Neutrophil (primary cell): ENCODE results near the gene PHOSPHO1.

Experiments used
- H3K27ac ChIP-seq: fragments of 200-600 bp; sonication (generic); 2 replicates; pipeline ENCODE4 v1.5.1; 2016; ENCODE audit warnings: mild to moderate bottlenecking, moderate library complexity
- H3K27me3 ChIP-seq: fragments of 200-600 bp; sonication (generic); 2 replicates; pipeline ENCODE4 v1.6.0; 2016; ENCODE audit warnings: mild to moderate bottlenecking
- H3K36me3 ChIP-seq: fragments of 200-600 bp; sonication (generic); 2 replicates; pipeline ENCODE4 v1.5.1; 2017
- H3K4me1 ChIP-seq, 2 experiments: fragments of 200-600 bp in 1 of 2; sonication (generic) in 1 of 2; 1 replicate in 1 of 2; 2 replicates in 1 of 2; pipeline versions ENCODE4 v1.5.1 to v1.6.1; 2013 to 2016; ENCODE audit warnings: low read depth in 1 of 2, low read length in 1 of 2, mild to moderate bottlenecking in 1 of 2, moderate library complexity in 1 of 2; ENCODE audit not compliant: control insufficient read depth in 1 of 2, insufficient read depth in 1 of 2
- H3K4me3 ChIP-seq, 2 experiments: fragments of 200-600 bp in 1 of 2; sonication (generic) in 1 of 2; 1 replicate in 1 of 2; 2 replicates in 1 of 2; pipeline ENCODE4 v1.5.1; 2013 to 2016; ENCODE audit warnings: low read depth in 1 of 2, low read length in 1 of 2, mild to moderate bottlenecking in 1 of 2, moderate library complexity in 1 of 2
- H3K9me3 ChIP-seq: fragments of 200-600 bp; sonication (generic); 2 replicates; pipeline ENCODE4 v1.5.1; 2016
- CTCF ChIP-seq: fragments of 200-600 bp; sonication (generic); IDR thresholded peaks from 2 replicates; pipeline ENCODE4 v1.5.1; 2016; ENCODE audit warnings: antibody characterized with exemption

Gene PHOSPHO1

GRCh38 chr17:49223168-49223516 lies 7.4 kb downstream of the PHOSPHO1 start:
- peak overlapping the region in 1 of 2 experiments; percentile 61 for H3K4me3 ChIP-seq
- no peak for TF ChIP-seq CTCF
- H3K27me3 ChIP-seq, result peaks cover 58% of the 10 kb centered on the region
- H3K9me3 ChIP-seq, result no peaks in the 10 kb centered on the region
- peak overlapping the region; percentile 58 for H3K27ac ChIP-seq
- H3K4me1 ChIP-seq, result peaks cover 61 to 78% of the 10 kb centered on the region in 2 experiments
- H3K36me3 ChIP-seq, result peaks cover 60% of the 10 kb centered on the region

- Histone ChIP-seq H3K27me3 (peaks cover 35% of the 10 kb centered on the region), H3K27ac (peak overlapping the region; percentile 93), H3K9me3 (no peaks in the 10 kb centered on the region), H3K4me3 (no peak overlapping the region), H3K4me1 (peaks cover 73 to 74% of the 10 kb centered on the region in 2 experiments), H3K36me3 (peaks cover 32% of the 10 kb centered on the region)
- TF ChIP-seq CTCF, result no peak
Measured at GRCh38 chr17:49219987-49220386, 10.6 kb downstream of the PHOSPHO1 start.

DNA sequence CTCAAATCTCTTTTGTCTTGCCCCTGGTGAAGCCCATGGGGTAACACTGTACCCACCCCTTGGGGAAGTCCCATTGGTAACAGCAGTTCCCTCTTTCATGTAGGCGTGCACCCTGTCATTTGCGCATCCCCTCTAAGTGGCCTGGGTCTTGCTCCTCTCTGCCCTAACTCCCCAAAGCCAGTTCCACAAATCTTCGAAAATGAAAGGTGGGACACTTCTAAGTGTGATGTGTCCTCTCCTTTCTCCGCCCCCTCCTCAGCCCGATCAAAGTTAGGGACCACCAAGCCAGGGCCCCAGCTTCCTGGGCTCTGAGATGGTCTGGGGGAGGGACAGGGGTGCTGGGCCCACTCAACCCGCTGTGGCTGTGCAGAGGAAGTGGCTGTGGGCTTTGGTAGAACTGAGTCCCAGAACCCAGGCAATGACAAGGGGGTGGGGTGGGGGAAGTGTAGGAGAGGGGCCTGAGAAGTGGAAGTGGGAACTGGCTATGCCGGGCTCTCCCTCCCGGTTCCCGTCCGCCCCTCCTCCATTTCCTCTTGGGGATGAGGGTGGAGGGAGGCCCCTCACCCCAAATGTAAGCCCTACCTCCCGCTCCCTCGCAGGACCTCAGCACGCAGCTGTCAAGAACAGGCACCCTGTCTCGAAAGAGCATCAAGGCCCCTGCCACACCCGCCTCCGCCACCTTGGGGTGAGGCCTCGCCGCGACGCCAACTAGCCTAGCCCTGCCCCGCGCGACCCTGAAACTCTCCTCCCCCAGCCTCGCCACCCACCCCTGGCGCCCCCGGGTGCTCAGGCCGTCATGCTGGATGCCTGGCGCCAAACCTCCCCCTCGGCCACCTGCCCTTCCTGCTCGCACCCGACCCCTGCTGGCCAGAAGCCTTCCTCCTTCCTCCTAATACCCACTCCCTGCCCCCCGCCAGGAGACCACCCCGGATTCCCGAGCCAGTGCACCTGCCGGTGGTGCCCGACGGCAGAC lies 11.4 kb downstream of the PHOSPHO1 start:
- Histone ChIP-seq H3K36me3 (peaks cover 24% of the 10 kb centered on the region), H3K4me3 (peak overlapping the region; percentile 29 to 35), H3K27me3 (peaks cover 27% of the 10 kb centered on the region), H3K27ac (peak overlapping the region; percentile 93), H3K9me3 (no peaks in the 10 kb centered on the region), H3K4me1 (peaks cover 65 to 66% of the 10 kb centered on the region in 2 experiments)
- peak; percentile 12 for TF ChIP-seq CTCF

DNA sequence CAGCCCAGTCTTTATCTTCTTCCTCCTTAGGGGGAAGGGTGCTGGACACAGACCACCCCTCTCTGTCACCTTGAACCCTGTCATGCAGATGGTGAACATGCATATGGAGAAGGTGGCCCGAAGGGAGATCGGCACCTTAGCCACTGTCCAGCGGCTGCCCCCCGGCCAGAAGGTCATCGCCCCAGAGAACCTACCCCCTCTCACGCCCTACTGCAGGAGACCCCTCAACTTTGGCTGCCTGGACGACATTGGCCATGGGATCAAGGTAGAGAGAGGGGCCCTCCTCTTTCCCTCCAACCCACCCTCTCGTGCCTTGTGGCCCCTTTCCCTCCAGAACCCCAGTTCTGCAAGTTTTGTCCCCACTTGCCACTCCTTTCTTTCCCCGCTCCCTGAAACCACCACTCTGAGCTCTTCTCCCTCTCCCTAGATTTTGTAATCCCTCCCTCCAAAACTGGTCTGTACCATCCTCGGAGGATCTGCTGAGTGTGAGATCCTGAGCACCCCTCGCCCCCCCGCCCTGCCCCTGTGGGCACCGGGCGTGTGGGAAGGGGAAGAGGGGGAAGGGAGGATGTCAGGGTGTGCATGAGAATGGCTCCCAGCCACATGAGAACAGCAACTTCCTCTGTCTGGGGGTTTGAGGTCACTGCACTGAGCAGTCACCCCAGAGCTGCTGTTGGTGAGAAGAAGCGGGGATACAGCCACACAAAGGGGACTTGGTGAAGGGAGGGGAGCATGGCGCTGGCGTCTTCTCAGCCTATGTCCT lies 12.8 kb downstream of the PHOSPHO1 start:
- Histone ChIP-seq H3K4me3 (peak overlapping the region; percentile 29 to 35), H3K27ac (peak overlapping the region; percentile 93)

More for the DNA sequence above, 12.8 kb downstream of the PHOSPHO1 start:
- peak; percentile 21 for TF ChIP-seq CTCF
- Histone ChIP-seq H3K4me1 (peaks cover 51 to 52% of the 10 kb centered on the region in 2 experiments), H3K27me3 (peaks cover 16% of the 10 kb centered on the region), H3K36me3 (peaks cover 10% of the 10 kb centered on the region), H3K9me3 (no peaks in the 10 kb centered on the region)
